HG02943 (cell line): Measurements from ENCODE around the gene BCAM.
"Not testable (repeated sequence)": the region's sequence is repeated elsewhere in the genome, so short reads cannot be mapped to it uniquely, and the experiment has no call there.

Source experiments
- ATAC-seq: cut with Tn5 transposase; IDR thresholded peaks from one replicate; pipeline ENCODE4 v1.9.1; 2021; ENCODE audit warnings: mild to moderate bottlenecking, low read depth, moderate library complexity; ENCODE audit not compliant: unreplicated experiment

The BCAM gene

GRCh38 chr19:44847144-44848035 is 38.5 kb downstream of the BCAM start:
- no peak for ATAC-seq

GRCh38 chr19:44848036-44848811 is 39.3 kb downstream of the BCAM start:
- ATAC-seq, result no peak

GRCh38 chr19:44848812-44849447 is 40.0 kb downstream of the BCAM start:
- ATAC-seq, result no peak

GRCh38 chr19:44850641-44851109 is 41.8 kb downstream of the BCAM start:
- ATAC-seq, result no peak

- ATAC-seq, result no peak
These were observed 42.5 kb downstream of the BCAM start for GRCh38 chr19:44851427-44851826.

- ATAC-seq, result no peak
These were observed 46.7 kb downstream of the BCAM start for GRCh38 chr19:44855606-44856005.

- no peak for ATAC-seq
These were observed 47.6 kb downstream of the BCAM start for GRCh38 chr19:44856421-44857083.

GRCh38 chr19:44857837-44858236 is 48.9 kb downstream of the BCAM start:
- ATAC-seq, result no peak

GRCh38 chr19:44861576-44861975 is 52.7 kb downstream of the BCAM start:
- ATAC-seq, result not testable (repeated sequence)

- no peak for ATAC-seq
These were observed 55.1 kb downstream of the BCAM start for GRCh38 chr19:44863990-44864389.

- ATAC-seq, result no peak
These were observed 56.4 kb downstream of the BCAM start for GRCh38 chr19:44865196-44865767.

GRCh38 chr19:44866664-44867063 is 57.8 kb downstream of the BCAM start:
- no peak for ATAC-seq

- ATAC-seq, result no peak
These were observed 58.7 kb downstream of the BCAM start for GRCh38 chr19:44867578-44867977.

GRCh38 chr19:44869733-44870470 is 61.0 kb downstream of the BCAM start:
- no peak for ATAC-seq
